Right lung (tissue), 5 donors: ENCODE results near the gene MYOCOS. TPM values are rescaled to one million over a fixed set of nuclear protein-coding genes. Genes with fewer than 3 reads are reported as not detected.
A peak's percentile ranks its signal among the peaks of the same experiment; 100 is the strongest.
"Not testable (repeated sequence)": the region's sequence is repeated elsewhere in the genome, so short reads cannot be mapped to it uniquely, and the experiment has no call there.

ENCODE experiments used
- DNase-seq, 2 donors: peaks; one replicate each; pipeline ENCODE4 v3.0.0-alpha.2; 2013
- polyA plus RNA-seq, 5 donors: library from polyadenylated mRNA; unstranded; fragments of 120-200 nt; gene quantifications; one replicate each; pipeline versions ENCODE4 v1.2.1 to v1.2.3, GENCODE V29; 2013; ENCODE audit warnings: inconsistent platforms in 1 of 5, low replicate concordance in 1 of 5; ENCODE audit not compliant: insufficient read length in 5 of 5, insufficient read depth in 1 of 5

The MYOCOS gene
- polyA plus RNA-seq, 5 donors, result 0.10 to 0.27 (median 0.15) TPM

- DNase-seq, result no peak
Measured at GRCh38 chr1:171623651-171624331, 1.7 kb downstream of the MYOCOS start.

- DNase-seq, result no peak
Measured at GRCh38 chr1:171625225-171625624, 3.2 kb downstream of the MYOCOS start.

- no peak for DNase-seq
Measured at GRCh38 chr1:171627020-171627419, 5.0 kb downstream of the MYOCOS start.

- DNase-seq, result no peak
Measured at GRCh38 chr1:171628225-171628624, 6.2 kb downstream of the MYOCOS start.

GRCh38 chr1:171635661-171636060 is 13.6 kb downstream of the MYOCOS start:
- no peak for DNase-seq

- no peak for DNase-seq
Measured at GRCh38 chr1:171636141-171636540, 14.1 kb downstream of the MYOCOS start.

- DNase-seq, result no peak
Measured at GRCh38 chr1:171637928-171638576, 16.0 kb downstream of the MYOCOS start.

GRCh38 chr1:171640225-171640624 is 18.2 kb downstream of the MYOCOS start:
- no peak for DNase-seq

GRCh38 chr1:171641076-171641864 is 19.2 kb downstream of the MYOCOS start:
- DNase-seq, result no peak

- no peak for DNase-seq
Measured at GRCh38 chr1:171642197-171642596, 20.2 kb downstream of the MYOCOS start.

- no peak for DNase-seq
Measured at GRCh38 chr1:171643156-171643555, 21.1 kb downstream of the MYOCOS start.

- DNase-seq, result peak; percentile 67 to 82
Measured at GRCh38 chr1:171644805-171645483, 22.9 kb downstream of the MYOCOS start.

GRCh38 chr1:171645553-171646248 is 23.7 kb downstream of the MYOCOS start:
- DNase-seq, result no peak

GRCh38 chr1:171646249-171646560 is 24.2 kb downstream of the MYOCOS start:
- DNase-seq, result no peak

GRCh38 chr1:171652234-171652822 is 30.3 kb downstream of the MYOCOS start, which contains the start of gene MYOC:
Gene MYOC (minus strand): TSS chr1:171652688. CDS start chr1:171652611, 77 bp downstream.
- DNase-seq, result no peak

GRCh38 chr1:171653796-171654195 is 31.8 kb downstream of the MYOCOS start:
- DNase-seq, result no peak

- no peak for DNase-seq
Measured at GRCh38 chr1:171654201-171654941, 32.3 kb downstream of the MYOCOS start.

GRCh38 chr1:171654942-171655745 is 33.1 kb downstream of the MYOCOS start:
- peak; percentile 54 for DNase-seq

- DNase-seq, result no peak
Measured at GRCh38 chr1:171655746-171656116, 33.7 kb downstream of the MYOCOS start.

GRCh38 chr1:171656206-171656605 is 34.2 kb downstream of the MYOCOS start:
- DNase-seq, result not testable (repeated sequence)
